Measurements from ENCODE around the gene TRPM1.

Gene TRPM1

DNA sequence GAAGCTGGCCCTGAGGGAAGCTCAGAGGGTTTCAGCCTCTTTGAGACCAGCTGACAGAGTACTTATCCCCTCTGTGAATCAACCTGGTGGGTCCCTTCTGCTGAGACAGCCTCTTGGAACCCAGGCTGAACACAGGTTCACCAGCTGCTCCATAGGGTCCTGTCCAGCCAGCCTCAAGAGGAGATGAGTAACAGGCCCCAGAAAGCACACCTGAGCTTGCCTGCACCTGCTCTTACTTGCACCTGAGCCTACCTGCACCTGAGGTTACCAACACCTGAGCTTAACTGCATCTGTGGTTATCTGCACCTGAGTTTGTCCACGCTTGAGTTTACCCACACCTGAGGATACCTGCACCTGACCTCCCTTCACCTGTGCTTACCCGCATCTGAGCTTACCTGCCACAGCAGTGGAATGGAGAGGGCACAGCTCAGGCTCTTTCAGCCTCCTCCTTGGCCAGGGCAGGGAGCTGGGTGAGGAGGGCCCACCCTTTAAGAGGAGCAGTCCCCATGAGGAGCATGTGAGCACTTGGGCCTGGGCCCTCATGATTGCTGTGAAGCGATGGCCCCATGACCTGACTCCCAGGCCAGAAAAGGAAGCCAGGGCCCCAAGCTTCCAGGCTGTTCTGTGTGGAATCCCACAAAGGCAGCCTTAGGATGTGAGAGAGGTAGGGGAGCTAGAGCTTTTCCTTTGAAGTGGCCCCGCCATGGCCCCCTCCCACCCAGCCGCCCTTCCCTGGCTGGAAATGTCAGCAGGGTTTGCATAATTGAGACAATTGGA lies at the start of gene TRPM1:
TRPM1 (minus strand) TSS at position 464 of the 777 bp plus-strand sequence. CDS start 20,370 bp downstream, outside the sequence.
- DNase-seq (ENCODE audit: low read depth, low spot score), result no peak

DNA sequence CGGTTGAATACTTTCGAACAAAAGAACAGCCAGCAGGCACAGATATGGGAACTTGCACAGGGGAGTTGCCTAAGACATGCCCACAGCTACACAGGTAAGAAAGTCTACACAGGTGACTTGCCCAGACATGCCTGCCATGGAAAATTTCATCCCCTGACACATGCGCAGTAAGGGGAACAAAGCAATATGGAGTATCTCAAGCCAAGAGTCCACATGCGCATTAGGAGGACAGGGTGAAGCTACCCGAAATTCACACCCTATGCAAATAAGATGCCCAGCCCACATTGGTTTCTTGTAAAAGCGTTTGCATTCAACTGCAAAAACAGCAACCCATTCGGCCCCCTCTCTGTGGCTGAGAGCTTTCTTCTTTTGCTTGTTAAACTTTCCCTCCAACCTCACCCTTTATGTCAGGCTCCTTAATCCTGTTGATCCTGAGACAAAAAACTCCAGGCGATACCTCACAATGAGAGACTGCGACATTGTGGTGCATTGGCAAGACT lies 49.3 kb upstream of the TRPM1 start:
- no peak for DNase-seq (ENCODE audit: low read depth, low spot score)

DNA sequence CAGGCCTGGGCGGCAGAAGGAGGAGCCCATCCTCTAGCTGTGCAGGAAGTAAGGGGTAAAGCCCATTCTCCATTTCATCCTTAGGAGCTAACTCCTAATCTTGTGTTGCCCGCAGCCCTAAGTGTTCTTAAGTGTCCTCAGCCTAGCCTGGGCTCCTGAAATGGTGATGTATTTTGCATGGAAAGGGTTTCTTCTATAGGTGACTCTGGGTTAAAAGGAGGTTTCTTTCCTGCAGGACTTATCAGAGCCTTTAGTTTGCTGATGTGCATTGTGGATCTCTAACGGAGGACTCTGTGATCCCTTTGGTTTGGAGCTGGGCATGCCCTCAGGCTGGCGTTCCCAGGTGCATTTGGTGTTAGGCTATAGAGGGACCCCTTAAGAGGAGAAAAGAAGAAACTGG lies 48.5 kb upstream of the TRPM1 start:
- no peak for DNase-seq (ENCODE audit: low read depth, low spot score)

DNA sequence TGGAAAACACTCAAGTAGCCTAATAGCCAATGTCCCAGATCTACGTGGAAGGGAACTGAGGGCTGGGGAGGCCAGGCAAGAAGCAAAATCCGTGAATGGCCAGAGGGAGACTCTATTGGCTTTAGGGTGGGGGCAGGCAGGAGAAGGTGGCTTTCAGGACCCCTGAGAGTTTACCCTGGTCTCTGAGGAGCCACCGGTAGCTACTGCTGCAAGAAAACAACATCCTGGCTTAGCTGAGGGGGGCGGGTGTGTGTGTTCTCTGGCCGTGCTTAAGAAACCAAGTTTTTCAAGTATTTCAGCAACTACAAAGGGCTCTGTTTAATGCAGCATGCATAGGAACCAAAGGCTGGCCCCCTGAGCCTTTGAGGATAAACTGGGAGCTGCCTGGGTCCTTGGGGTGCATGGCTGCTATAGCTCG lies 47.6 kb upstream of the TRPM1 start:
- DNase-seq (ENCODE audit: low read depth, low spot score), result no peak

DNA sequence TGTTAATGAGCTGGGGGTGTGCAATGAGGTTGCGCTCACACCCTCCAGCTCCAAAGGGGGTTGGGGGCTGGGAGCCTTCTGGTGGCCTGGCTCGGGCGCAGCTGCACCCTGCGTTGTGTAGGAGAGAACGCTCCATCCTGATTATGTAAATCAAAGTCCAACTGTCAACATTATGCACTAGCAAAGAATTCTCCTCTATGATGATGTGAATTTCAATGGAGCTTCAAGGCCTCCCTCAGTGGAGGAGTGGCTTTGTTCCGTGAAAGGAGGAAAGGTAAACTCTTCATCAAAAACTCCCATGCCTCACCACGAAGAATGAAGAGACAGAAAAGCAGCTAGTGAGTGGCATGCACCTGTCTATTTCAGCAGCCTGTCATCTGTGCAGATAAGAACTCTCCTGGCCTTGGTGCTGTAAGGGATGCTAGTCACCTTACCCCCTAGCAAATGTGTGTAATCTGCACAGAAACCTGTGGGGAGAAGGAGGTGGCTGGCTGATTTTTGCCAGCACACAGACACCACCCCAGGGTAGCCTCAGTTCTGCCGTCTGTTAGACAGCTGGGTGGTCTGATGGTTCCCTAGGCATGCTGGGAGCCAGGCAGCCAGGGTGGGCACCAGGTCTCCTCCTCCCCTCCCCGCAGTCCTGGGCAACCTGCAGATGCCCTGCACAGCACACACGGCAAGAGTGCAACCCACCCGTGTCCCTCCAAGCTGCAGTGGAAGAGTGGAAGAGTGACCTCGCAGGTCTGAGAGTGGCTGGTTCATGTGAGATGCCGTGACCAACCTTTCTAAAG lies 47.0 kb upstream of the TRPM1 start:
- DNase-seq (ENCODE audit: low read depth, low spot score), result no peak

DNA sequence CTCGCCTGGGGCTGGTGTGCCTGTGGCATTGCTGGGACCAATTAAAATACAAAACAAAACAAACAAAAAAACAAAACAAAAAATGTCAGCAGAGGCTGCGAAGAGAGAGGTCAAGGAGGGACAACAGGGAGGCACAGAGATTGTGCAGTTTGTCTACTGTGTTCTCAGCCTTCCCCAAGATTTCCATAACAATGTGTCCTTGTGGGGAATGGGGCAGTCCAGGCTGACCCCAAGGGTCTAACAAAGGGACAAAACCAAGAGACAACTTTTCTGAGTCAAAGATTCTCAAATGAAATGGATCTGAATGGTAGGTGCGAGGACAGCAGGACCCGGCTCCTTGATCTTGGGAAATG lies 46.4 kb upstream of the TRPM1 start:
- no peak for DNase-seq (ENCODE audit: low read depth, low spot score)

DNA sequence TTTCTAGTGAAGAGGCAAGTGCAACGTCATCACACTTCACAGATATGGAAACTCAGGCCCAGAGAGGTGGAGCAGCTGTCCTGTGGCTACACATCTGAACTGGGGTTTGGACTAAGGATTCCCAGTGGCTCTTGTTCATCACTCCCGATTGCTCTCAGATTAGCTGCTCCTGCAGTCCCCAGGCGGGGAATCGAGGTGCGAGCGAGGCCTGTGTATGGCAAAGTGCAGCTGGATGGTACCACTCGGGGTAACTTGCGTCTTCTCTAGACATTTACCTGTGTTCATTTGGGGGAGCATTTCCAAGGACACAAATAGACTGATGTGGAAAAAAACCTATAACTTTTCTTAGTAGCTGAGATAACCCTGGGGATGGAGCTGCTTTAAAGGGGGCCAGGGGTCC lies 45.9 kb upstream of the TRPM1 start:
- no peak for DNase-seq (ENCODE audit: low read depth, low spot score)

DNA sequence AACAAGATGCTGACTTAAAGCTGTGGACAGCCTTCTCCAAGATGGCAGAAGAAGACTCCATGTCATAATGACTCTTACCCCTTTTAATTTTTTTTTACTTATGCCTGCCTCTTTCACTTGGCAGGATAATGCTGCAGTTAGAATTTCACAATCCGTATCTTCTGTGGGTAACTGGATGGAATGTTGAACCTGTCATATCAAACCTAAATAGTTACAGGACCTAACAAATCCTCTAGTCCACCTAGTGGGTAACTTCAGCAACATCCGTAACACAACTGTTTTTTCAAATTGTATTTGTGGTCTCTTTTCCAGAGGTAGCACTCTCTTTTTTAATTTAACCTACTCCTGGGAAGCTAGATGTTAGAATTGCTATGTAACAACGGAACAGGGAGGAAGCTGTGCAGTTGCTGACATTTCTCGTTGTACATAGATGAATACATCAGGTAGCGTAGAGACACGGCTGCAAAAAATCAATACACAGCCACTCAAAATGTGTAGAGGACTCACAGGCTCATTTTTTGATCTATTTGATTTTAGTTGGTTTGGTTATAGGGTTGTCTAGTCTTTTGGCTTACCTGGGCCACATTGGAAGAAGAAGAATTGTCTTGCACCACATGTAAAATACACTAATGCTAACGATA lies 43.9 kb upstream of the TRPM1 start:
- DNase-seq (ENCODE audit: low read depth, low spot score), result no peak

DNA sequence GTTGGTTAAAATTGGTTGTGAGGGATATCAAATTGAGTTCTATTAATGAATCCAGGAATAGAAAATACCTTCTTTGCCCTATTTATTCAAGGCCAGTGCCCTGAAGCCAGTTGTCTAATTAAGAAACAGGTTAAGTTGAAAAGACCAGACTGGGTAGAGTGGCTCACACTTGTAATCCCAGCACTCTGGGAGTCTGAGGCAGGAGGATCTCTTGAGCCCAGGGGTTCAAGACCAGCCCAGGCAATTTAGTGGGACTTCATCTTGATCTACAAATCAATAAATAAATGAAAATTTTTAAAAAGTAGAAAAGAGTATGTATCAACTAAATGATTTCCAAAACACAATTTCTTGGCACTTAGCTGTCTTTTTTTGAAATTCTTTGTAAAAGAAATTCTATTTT lies 40.3 kb upstream of the TRPM1 start:
- DNase-seq (ENCODE audit: low read depth, low spot score), result no peak

DNA sequence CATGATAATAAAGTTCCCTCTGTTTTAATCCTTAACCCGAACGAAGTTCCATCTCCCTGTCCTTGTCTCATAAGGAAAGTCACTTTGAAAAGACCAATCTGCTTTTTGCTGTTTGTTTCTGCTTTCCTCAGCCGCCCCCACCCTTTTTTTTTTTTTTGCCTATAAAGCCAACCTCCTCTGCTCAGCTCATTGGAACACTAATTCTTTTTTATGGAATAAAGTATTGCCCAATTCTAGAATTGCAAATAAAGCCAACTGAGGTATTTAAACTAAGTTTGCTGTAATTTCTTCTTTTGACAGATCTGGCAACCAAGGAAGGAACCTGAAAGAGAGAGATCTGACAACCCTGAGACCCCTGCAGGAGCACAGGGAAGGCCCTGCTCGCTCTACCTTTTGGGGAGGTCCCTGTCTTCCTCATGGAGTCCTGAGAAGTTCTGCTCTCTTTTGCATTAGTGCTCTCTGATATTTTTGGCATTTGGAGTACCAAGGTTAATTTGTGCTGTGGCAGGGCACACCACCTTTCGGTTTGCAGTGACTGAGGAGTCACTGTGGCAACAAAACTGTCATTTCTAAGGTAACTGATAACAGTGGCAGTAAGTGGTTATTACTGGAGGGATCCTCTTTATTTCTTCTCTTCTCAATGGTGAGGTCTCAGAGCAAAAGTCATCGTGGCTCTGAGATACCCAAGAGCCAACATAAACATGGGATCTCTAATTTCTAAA lies 35.2 kb upstream of the TRPM1 start:
- DNase-seq (ENCODE audit: low read depth, low spot score), result no peak

DNA sequence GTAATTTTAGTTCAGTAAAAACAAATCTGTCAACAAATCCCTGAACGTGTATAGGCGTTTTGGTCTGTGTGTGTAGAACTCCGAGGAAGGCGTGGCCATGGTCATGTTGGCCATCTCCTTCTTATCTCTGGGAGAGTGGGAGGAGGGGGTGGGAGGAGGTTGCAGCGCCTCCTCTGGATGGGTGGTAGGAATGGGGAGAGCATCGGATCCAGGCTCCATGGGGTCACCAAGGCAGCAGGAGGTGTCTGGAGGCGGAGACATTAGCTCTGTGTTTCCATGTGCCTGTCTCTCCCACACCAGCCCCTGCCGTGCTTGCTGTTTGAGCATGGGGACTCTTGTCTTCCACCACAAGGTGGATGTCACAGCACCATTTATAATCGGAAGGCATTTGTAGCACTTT lies 34.5 kb upstream of the TRPM1 start:
- no peak for DNase-seq (ENCODE audit: low read depth, low spot score)

DNA sequence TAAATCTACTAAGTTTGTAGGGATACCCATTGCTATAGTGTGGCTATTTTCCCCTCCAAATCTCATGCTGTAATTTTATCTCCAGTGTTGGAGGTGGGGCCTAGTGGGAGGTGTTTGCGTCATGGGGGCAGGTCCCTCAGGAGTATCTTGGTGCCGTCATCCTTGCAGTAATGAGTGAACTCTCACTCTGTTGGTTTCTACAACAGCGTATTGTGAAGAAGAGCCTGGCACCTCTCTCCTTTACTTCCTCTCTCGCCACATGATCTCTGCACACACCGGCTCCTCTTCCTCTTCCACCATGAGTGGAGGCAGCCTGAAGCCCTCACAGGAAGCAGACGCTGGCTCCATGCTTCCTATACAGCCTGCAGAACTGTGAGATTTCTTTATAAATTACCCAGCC lies 34.0 kb upstream of the TRPM1 start:
- no peak for DNase-seq (ENCODE audit: low read depth, low spot score)

DNA sequence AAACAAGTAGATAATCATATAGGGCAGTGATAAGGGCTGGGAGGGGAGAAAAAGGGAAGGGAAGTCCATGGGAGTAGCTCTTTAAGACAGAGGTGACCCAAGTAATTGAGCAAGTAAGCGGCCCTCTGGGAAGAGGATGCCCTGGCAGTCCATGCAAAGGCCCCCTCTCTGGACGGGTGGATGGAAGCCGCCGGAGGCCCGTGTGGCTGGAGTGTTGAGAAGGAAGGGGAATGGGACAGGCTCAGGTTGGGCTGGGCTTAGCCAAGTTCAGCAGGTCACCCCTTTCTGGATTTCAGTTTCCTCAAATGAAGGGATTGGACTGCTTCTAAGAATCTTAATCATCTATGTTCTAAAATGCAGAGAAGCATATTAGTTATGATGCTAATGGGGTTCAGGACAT lies 32.4 kb upstream of the TRPM1 start:
- no peak for DNase-seq (ENCODE audit: low read depth, low spot score)

DNA sequence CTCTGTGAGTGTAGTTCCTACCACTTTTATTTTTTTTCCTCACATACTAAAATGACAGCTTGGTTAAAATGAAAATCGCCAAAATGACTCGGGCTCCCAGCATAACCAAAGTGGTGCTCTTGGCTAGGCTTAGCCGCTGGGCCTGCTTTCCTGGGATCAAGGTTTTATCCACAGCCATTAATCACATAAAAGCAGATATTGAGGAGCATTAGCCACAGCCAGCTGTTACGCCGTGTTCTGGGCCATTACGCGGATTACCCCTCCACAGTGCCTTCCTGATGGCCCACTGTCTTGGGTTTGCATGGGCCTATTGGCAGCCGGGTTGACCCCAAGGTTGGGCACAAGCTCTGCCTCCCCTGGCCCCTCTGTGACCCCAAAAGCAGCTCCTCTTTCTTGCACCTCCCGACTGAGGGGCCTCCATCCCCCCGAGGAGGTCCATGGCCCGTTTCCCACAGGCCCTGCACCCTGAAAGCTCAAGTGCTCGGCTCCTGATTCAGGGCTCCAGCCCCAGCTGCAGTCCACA lies 30.4 kb upstream of the TRPM1 start:
- no peak for DNase-seq (ENCODE audit: low read depth, low spot score)

DNA sequence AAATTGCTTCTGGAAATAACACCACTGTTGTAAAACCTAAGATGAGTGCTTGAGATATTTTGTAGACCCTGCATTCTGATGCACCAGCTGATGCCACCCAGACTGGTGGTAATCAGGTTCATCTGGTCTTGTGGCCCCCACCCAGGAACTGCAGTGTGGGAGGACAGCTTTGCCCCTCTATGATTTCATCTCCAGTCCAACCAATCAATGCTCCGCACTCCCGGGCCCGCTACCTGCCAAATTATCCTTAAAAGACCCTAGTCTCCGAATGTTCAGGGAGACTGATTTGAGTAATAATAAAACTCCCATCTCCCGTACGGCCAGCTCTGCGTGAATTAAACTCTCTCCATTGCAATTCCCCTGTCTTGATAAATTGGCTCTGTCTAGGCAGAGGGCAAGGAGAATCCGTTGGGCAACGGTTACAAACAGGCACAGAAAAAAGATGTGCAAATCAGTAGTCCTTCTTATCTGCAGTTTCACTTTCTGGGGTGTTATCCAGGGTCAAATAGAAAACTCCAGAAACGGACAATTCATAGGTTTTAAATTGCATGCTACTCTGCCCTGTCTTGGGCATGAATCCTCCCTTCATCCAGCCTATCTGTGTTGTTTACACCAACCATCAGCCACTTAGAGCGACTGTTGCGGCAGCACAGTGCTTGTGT lies 29.2 kb upstream of the TRPM1 start:
- no peak for DNase-seq (ENCODE audit: low read depth, low spot score)

DNA sequence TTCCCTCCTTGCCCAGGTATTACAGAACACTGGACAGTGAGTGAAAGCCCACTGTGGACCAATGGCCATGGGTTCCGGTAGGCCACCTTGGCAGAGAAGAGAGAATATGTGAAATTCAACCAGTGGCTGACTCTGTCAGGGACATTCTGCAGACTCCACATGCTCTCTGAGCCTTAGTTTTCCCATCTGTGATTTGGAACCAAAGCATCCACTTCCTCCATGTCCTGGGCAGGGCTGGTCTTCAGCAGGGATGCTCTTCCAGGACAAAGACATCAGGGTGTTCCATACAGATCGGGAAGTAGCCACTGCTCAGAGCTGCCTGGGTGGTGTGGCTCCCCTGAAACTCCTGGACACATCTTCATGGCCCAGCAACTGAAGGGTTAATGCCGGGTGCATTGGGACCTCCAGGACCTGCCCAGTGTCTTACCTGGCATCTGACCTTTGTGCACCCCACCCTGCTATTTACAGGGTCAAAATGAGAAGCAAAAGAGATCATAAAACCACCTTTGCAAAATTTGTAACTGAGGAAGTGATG lies 28.3 kb upstream of the TRPM1 start:
- DNase-seq (ENCODE audit: low read depth, low spot score), result no peak

DNA sequence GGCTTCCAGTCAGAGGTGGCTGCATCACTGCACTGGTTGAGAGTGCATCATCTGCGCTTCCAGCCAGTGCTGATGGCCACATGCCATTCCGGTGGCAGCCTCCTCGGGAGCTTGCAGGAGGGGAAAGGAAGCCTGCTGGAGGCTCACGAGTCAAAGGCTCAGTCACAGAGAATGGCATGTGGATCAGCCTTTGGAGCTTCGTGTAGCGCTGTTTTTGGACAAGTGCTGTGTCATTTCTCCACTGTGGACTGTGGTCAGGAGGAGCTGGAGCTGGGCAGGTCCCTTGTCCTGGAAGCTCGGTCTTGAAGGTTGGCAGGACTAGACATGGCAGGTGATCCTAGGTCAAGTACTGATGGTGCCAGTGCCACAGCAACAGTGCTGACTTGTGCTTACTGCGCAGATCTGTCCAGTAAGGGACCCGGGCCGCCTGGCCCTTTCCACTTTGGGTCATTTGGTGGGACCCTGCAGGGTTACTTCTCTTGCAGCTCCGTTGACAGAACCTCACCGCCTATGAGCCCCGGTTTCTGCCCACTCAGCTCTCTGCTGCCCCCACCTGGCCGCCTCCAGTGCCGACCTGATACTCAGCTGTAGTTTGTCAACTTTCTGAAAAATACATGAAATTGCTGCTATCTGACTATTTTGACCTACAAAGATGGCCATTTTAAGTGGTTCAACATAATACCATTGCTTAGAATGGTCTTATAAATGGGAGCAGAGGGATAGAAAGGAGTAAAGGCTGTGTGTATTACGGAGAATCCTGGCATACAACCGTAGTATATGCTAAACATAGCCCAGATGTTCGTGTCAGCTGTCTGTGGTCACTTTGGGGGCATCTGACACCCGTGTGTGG lies 27.6 kb upstream of the TRPM1 start:
- peak; percentile 82 for DNase-seq (ENCODE audit: low read depth, low spot score)

DNA sequence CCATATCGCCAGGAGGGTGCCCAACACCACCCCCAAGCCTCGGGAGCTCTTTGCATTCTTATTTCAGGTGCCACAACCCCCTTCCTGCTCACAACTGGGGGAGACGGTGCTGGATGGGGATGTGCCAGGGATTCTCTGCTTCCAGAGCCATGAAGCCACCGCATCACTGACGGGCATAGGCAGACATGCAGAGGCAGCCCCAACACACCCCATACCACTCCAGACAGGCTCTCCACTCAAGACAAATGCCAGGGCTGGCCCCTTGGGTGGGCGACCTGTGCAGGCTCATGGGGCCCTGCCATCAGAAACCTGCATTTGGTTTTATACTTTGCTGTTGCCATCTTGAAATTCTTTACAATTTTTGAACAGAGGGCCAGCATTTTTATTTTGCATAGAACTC lies 27.0 kb upstream of the TRPM1 start:
- DNase-seq (ENCODE audit: low read depth, low spot score), result no peak

DNA sequence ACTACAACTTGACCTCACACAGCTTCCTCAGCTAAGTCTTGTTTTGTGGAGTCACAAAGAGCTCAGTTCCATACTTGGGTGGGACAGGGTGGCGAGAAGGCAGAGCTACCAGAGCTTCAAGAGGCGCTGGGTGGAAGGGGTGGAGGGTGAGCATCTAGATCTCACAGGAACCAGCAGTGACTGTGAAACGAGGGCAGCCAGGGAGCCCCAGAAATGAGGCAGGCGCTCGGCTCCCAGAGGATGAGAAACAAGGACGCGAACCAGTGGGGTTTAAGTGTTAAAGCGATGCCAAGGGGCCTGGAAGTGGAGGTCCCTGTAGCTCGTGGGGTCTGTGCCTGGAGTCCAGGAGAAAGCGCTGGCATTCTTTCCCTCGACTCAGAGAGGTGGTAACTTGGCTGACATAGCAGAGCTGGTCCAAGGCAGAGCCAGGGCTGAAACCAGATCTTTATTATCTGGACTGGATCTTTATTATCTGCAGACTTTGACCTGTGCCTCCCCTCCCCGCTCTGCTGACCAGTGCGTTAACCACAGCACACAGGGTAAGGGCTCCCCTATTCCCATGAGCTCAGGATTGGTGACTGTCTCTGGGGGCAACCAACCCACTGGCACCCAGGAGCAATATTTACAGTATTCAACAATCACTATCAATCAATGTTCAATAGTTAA lies 26.2 kb upstream of the TRPM1 start:
- DNase-seq (ENCODE audit: low read depth, low spot score), result no peak
